Measurements from ENCODE around the gene AGAP1.
A peak's percentile ranks its signal among the peaks of the same experiment; 100 is the strongest.
"Not testable (repeated sequence)": the region's sequence is repeated elsewhere in the genome, so short reads cannot be mapped to it uniquely, and the experiment has no call there.

The AGAP1 gene

DNA sequence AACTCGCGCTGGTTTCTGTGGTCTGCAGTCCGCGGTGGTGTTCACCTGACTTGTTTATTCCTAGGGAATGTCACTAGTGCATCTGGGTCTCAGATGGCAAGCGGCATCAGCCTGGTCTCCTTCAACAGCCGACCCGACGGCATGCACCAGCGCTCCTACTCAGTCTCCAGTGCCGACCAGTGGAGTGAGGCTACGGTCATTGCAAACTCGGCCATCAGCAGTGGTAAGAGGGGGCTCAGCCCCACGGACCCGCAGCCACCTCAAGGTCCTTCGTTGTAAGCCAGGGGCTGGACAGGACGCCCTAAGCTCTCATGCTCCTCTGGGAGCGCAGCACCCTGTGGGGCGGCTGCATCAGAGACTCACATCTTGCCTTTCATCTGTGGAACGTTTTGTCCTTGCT, 436.9 kb downstream of the AGAP1 start:
- no peak for DNase-seq

DNA sequence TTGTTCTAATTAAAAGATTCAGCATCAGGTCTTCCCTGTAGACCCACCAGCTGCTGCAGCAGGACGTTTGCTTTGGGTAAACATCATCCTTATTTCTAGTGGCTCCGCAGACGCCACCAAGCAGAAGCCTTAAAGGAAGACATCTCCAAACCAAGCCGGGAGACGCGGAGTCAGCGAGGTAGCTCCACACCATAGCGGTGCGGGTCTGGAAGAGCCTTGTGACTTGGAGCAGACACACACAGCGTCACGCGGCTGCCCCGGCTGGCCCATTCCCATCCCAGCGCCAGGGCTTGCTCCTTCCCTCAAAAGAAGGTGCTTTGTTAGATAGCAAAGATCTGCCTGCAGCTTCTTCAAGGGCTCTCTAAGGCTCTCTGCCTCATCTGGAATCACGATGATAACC, 437.8 kb downstream of the AGAP1 start:
- no peak for DNase-seq

DNA sequence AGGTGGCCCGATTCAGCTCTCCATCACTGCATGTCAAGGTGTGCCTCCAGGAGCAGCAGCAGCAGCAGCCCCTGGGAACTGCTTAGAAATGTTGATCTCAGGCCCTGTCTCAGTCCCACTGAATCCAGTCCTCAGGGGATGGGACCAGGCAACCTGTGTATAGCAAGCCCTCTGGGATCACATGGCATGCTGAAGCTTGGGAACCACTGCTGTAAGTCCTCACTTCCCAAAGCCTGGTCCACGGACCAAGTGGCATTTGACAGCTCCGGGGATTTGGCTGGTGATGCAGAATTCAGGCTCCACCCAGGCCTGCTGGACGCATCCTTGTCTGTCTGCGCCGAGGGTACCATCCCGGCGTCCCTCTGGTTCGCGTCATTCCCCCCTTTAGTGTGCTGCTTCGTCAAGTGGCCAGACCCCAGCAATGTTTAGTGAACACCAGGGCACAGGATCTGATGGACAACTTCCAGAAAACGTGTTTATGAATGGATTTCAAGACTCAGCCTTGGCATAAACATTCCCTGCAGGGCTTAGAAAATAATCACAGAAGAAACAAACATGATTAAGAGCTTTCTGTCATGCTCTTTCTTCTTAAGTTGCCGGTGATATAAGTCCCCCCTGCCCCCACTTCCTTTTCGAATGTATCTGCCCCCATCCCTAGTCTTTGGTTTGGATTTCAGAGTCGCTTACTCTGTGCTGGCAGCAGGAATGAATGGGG, 440.4 kb downstream of the AGAP1 start:
- DNase-seq = no peak

DNA sequence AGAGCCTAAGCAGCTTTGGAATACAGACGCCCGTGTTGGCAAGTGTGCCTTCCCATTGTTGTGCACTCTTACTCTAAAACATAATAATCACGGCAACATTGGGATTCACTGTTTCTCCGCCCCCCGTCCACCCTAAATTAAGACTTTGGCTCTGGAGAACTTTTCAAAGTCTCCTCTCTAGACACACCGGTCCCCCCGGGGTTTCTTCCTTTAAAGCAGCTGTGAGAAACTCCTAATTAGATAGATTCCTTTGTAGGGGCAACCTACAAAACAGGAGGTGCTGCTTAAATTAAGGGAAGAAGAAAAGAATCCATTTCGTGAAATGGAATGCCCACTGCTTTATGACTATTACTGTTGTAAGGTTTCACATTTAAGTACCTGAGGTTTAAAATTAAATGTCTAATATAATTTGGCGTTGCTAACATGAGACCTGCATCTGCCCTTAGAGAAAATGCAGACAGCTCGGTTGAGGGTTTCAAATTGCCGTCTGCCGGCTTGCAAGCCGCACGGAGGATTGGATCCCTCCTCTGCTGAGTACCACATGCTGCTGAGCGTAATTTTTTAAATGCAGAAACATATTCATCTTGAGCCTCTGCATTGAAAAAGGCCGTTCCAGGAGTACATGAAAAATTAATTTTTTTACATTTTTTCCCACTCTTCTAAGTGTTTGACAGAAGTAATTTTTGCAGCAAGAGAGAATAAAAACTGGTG, 441.1 kb downstream of the AGAP1 start:
- no peak for DNase-seq

DNA sequence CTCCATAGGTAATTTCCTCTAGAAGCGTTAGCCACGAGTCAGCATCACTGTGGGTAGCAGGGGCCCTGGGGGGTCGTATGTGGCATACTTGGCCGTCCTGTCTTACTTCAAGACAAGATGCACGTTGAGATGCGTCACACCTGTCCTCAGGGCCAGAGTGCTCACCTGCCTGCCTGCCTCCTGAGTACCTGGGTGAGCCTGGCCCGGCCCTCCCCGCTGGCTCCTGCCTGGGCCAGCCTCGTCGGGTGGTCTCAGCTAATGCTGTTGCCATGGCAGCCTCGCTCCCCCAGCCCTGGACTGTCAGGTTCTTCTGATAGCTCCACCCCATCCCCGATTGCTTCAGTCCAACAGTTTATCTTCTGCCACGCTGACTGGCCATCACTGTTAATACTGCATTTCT, 441.9 kb downstream of the AGAP1 start:
- no peak for DNase-seq

DNA sequence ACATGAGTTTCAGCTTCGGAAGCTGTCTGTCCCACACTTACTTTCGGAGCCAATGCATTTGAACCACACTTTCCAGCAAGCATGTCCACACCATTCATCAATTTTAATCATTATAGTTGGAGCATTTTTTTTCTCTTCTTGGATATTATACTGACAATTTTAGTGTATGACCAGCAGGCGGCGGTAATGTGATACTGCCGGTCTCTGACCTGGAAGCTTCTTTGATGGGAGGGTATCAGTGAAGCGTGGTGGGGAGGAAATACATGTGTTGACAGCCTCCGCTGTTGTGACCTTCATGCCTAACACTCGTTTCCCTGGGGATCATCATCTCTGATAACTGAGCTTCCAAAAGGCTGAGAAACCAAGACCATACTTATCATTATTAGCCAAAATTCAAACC, 442.6 kb downstream of the AGAP1 start:
- peak in 1 of 3 experiments; percentile 16 for DNase-seq

DNA sequence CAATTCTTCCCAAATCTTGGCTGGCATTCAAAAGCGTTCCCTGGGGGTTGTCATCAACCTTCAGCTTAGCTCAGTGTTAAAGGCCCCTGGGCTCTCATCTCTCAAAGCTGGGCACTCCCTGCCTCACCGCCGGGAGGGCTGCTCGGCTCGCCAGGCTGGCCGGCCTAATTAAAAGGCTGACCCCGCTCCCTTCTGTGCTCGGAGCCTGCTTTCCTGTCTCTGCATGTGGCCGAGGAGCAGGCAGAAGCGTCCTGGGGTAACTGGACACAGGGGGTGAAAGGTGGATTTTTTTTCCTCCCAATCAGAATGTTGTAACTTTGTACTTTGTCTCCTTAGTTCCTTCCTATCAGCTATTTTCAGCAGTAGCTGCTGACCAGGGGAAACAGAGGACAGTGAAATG, 443.2 kb downstream of the AGAP1 start:
- DNase-seq = no peak

DNA sequence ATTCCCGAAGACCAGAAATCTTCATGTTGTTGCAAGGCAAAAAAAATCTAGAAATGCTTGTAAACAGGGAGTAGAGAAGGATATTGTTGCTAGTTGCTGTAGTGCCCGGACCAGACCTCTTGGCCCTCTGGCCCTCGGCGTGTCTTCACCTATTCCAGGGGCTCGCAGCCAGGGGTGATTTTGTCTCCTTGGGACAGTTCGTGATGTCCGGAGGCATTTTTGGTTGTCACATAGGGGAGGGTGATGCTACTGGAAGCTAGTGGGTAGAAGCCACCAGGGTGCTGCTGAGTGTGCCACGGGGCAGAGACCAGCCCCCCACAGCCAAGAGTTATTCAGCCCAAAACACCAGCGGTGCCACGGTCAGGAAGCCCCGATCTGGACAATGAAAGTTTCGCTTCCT, 443.7 kb downstream of the AGAP1 start:
- DNase-seq = no peak

DNA sequence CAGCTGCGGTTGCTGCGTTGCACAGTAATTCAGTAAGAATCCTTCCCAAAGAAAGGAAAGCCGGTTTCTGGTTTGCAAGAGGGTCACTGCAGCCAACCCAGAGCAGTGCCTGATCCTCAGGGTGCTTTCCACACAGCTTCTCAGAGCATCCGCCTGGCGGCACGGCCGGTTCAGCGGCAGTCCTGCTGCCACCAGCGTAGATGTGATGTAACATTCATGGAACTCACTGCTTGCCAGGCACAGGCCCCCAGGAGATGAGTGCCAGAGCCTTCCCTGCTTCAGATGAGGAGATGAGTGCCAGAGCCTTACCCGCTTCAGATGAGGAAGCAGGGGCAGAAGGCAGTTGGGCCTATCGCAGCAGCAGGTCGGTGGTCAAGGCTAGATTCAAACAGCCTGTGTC, 444.1 kb downstream of the AGAP1 start:
- no peak for DNase-seq

DNA sequence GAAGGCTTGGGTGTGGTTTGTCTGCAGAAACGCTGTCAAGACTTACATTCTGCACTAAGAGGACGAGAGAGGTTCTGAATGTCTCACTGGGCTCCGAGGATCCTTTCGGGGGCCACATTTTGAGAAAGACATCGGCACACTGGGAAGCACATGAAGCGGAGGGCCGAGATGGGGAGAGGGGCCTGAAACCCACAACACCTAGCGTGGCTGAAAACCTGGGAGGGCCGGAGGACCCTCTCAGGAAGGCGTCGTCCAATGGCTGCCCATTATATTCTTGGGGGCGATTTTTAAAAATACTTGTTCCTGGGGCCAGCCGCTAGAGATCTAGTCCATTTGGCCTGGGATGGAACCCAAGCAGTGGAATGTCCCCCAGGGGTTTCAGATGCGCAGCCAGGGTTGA, 444.8 kb downstream of the AGAP1 start:
- DNase-seq = no peak

DNA sequence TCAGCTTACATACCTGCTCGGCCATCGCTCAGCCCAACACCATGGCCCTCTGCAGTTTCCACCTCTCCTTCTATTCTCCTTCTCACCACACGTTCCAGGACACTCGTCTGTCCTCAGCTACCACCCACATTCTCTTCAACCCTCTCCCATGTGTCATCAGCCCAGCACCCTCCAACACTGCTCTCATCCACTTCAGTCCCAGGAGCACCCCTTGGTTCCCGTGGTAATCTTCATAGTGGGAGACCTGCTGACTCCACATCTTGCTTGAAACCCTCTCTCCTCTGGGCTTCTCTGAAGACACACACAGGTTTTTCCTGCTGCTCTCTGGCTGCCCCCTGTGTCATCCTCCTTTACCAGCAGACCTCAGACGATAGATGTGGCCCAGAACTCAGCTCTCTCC, 445.6 kb downstream of the AGAP1 start:
- no peak for DNase-seq

DNA sequence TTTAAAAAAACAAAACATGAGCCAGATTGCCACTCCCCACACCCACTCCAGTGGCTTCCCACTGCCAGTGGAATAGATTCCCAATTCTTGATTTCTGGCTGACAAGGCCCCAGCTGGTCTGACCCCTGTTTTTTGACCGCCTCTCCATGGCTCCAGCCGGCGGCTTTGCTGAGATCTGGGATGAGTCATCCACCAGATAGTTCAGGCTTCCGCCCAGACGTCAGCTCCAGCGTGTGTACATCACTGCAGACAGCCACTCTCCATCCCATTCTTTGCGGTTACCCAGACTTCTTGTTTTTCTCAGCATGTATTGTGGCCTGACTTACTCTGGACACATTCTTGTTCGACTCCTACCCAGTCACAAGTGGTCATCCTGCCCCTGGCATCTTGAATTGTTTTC, 446.5 kb downstream of the AGAP1 start:
- DNase-seq = no peak

DNA sequence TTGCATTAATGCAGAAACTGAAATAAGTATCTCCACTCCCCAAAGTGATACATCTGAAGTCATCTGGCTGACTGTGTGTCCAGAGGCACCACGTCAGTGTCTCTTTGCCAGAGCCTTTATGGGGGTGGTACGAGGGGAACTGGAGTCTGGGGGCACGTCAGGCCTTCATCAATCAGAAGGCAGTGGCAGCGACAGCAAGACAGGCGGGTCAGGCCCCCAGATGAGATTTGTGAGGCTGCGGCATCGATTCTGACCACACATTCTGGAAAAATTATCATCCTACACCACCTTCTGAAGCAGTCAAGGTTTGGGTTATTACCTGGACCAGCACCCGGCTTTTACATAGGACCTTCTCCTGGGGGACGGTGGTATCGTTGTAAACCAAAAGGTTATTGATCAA, 450.7 kb downstream of the AGAP1 start:
- no peak for DNase-seq

DNA sequence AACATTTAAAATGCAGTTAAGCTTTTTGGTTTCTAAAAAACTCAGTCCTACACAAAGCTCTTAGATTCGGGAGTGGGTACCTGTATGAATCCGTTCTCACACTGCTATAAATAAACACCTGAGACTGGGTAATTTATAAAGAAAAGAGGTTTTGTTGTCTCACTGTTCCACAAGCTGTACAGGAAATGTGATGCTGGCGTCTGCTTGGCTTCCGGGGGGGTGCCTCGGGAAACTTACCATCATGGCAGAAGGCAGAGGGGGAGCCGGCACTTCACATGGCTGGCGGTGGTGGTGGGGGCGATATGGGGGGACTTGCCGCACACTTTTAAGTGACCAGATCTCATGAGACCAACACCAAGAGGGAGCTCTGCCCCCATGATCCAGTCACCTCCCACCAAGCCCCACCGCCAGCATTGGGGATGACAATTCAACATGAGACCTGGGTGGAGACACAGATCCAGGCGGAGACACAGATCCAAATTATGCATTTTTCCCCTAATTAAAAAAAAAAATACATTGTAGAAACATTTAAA, 451.8 kb downstream of the AGAP1 start:
- no peak for DNase-seq

DNA sequence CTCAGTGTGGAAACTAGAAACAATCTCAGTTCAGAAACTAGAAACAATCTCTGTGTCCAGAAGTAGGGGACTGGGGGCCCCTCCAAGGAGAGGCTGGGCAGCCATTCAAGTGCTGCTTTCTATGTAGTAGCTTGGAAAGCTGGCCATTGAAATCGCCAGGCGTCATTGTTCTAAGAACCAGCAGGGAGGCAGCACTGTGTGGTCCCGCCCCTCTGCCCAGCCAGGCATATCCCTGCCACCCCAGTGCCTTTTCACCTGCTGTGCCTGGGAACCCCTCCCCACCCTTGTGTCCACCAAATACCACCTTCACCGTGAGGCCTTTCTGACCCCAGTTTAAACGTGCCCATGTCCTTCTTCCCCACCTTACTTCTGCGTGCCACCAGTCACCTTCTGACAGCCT, 452.7 kb downstream of the AGAP1 start:
- no peak for DNase-seq

DNA sequence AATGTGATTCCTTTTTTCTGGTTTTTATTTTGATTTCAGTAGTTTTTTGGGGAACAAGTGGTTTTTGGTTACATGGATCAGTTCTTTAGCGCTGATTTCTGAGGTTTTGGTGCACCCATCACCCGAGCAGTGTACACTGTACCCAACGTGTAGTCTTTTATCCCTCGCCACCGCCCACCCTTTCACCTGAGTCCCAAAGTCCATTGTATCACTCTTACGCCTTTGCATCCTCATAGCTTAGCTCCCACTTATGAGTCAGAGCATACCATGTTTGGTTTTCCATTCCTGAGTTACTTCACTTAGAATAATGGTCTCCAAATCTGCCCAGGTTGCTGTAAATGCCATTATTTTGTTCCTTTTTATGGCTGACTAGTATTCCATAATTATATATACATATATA, 453.2 kb downstream of the AGAP1 start:
- DNase-seq = not testable (repeated sequence)

DNA sequence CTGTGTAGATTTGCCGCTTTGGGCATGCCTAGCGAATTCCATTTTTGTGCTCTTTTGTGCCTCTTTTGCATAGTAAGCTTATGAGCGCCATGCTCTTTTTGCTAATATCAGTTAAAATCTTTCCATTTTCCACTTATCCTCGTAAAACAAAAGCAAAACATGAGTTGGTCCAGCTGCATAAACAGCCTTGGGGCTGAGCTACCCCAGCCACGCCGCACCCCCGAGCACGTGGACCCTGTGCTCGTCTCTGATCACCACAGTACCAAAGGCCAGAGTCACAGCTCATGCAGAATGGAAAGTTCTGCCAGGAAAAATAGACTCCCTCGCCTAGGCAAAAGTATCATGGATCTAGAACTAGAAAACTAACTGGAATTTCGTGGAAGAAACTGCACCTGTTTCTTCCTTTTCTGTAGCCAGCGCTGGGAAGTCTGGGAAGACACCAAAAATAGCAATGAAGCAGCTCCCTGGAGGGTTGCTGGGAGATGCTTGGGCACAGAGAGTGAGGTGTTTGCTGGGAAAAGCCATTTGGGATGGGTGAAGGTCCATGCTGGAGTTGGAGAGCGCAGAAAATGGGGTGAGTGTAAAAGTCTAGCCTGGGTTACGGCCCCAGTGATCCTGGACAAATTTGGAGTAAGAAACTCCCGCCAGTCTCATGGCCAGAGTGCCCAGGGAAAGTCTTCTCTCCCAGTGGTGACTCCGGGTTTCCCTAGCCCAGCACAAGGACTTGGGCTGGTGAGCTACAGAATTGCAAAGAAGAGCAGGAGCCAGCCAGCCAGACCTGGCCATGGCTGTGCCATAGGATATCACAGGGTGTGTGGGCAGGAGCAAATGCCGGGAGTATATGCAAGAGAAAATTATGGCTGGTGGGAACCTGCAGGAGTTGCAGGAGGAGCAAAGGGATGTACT, 456.0 kb downstream of the AGAP1 start:
- no peak for DNase-seq

DNA sequence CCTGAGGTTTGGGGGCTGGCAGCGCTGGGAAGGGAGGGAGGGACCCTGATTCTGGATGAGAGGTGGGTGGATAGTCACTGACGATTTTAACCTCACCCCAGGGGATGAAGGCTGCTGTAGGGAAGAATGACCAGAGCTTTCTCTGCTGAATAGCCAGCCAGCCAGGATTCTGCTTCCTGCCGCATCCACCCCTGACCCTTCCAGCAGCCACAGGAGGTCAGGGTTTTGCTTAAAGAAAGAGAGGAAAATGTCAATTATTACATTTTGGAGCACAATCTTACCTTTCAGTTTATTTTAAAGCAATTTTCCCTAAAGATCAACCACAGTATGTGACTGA, 456.6 kb downstream of the AGAP1 start:
- DNase-seq = no peak

DNA sequence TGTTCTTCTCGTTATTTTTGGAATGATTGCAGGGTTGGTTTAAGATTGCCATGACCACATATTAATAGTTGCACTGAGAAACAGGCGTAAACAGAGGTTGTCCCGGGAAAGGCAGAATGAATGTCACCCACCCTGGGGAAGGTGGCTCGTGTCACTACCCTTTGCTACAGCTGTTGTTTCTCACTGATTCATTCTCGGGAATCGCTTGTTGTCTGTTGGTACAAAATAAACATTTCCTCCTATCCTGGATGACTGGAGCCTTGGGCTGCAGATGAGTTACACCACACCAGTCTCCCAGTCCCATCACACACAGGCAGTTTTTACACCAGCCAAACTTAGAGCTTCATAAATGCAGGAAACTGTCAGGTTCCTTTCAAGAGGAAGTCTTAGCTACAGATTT, 457.6 kb downstream of the AGAP1 start:
- no peak for DNase-seq

DNA sequence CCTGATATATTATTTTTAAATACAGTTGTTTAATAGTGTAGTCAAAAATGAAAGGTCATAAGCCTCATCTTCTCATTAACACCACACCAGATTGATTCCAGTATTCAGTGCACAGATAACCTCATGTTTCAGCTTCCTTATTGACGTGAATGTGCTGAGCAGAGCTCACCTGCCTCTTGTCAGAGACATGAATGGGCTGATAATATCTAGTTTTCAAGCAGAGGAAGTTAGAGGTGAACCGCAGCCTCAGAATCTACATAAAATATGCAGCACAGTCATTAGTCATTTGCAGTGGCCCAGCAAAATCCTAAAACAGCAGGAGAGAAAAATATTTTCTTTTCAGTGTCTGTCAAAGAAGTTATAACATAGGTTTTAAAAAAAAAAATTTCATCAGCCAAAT, 458.1 kb downstream of the AGAP1 start:
- no peak for DNase-seq

DNA sequence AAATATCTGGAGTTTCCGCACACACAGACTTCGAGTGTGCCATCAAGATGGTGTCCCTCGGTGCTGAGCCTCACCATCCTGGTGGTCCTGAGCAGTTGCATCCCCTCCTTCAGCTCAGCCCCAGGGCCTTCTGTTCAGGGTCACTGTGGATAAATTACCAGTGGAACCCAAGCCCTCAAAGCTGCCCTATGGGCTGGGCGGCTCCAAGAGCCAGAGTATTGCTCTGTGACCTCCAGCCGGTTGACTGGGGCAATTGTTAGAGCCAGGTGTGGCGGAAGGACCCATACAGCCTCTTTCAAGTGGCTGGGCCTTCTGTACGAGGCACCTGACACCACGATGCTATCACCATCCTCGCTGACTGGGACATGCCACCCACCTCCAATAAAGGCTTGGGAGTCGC, 458.9 kb downstream of the AGAP1 start:
- DNase-seq = no peak

DNA sequence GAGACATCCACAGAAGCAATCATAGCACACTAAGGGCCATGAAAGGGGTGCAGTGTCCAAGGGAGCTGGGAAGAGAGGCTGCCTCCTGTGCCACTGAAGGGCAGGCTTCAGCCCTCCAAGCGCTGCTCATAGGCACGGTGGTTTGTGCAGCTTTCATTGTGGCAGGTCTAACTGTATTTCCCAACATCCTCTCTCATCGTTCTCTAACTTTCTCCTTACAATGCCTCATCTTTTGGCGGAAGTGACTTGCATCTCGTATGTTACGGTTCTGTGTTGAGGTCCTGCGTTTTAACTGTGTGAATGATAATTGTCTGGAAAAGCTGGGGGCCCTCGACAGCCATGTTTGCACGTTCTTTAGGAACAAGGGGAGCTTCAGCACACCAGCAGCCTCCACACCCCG, 460.4 kb downstream of the AGAP1 start:
- DNase-seq = no peak

DNA sequence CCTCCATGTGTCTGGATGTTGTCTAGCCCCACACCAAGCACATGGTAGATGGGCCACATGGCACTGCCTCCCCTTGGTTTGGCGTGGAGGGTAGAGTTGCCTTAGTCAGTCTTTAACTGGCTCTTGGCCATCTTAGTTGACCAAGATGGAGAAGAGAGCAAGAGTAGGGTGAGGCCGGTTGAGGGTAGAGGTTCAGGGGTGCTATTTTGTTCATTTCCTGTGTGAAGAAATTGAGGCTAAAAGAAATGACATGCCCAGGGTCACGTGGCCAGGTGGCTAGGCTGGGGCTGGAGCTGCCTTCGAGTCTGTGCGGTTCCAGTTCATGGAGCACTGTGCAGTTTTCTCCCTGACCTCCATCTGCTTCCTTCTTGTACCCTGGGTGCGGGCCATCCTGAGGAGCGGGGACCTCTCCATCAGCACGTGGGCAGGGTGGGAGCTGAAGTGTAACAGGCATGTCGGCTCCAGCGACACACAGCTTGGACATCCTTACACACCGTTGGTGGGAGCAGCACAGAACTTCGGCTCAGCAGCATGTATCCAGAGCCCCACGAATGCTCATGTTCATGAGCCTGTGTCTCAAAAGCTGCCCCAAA, 461.1 kb downstream of the AGAP1 start:
- DNase-seq = no peak
